GM20431 (cell line): Measurements from ENCODE around the gene ZNF750.

ENCODE experiments used
- in situ Hi-C: fragments of 300-500 bp; cut with MseI, MboI; formaldehyde crosslinking; loops from one replicate; pipeline ENCODE4 v1.15.0; 2020; ENCODE audit warnings: low sequenced_read_pairs; ENCODE audit not compliant: unreplicated experiment

Gene ZNF750

DNA sequence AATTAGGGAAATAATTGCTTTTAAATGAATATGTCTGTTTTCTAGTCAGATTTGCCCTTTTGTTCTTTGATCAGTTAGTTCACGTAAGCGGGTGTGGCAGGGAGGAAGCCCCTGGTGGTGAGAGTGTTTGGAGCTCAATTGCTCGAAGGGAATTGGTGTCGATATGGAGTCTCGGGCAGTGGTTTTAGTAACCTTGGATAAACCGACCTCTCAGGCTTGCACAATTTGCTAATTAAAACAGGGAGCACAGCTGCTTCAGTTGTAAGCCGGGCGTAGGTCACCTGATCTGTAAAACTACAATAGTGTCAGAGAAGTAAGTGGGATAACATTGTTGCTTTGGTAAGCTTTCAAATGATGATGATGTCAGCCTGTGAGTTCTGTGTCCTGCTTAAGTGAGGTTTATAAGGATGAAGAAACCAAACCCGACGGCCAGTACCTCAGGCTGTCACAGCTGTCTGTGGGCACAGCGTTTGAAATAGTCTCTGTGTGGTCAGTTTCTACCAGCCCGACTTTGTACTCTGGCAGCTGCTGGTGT lies 2.9 kb downstream of the ZNF750 start:
- in situ Hi-C loops = no loop called here

DNA sequence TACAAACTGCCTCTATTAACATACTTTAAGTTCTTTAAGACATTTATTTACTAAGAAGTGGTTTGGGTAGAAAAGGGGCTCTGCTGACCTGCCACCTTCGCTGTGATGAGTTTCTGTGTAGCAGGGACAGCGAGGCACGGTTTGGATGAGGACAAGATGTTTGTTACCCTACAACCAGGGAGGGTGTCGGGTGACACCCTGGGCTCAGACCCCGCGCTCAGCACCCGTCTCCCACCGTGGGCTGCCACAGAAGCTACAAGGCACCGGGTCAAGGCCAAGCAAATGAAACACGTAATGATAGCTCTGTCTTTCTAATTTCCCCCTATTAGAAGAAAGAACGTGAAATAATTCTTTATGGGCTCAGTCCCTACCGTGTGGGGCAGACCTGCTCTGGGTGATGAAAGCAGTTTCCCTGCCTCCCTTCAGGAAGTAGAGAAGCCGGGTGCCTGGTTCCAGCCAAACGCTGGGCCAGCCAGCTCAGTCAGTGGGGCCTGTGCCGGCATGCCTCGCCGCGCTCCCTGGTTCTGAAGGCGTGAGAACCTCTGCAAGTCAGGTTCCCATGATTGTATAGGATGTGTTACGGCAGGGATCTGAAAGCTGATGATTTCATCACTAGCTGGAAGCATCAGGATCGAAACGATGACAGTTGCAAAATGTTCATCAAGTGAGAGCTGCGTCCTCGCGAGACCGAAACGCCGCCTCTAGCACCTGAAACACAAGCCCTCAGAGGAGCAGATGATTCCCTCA lies 3.9 kb downstream of the ZNF750 start:
- in situ Hi-C loops = no loop called here

DNA sequence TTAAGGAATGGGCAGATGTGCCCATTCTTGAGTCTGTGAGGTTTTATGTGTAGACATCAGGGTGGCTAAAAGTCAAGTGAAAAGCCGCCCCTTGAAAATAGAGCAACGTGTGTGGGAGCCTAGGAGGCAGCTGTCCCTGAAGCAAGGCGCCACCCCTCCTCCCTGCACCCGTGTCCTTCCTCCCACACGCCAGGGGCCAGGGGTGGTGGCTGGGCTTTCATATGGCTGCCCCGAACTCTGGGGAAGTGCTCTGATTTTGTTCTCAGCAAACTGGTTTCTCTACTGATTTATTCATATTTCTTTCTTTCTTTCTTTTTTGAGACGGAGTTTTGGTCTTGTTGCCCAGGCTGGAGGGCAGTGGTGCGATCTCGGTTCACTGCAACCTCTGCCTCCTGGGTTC lies 4.7 kb downstream of the ZNF750 start:
- in situ Hi-C loops = no loop called here

DNA sequence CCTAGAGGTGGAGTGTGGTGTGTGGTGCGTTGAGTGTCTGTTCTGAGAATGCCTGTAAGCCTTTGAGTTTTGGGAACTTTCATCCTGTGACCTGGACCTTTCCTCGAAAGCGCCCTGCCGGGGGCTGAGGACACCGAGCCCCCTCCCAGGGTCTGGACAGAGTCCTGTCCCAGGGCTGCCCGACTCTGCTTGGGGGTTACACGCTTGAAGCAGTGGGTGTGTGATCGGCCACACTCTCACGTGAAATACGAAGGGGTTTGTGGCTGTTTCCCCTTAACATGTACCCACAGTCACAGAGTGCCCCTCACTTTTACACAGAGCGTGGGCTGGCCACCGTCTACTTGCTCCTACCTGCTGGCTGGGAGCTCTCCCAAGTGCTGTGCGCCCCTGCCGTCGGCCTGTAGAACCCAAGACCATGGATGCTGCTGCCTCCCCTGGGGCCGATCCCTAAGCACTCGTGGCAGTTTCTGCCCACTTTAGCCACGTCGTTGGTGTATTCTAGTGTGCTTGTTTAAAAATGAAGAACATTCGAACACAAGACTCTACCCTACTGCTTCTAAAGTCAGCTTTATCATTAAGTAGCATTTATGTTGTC lies 6.8 kb downstream of the ZNF750 start:
- in situ Hi-C loops = no loop called here

DNA sequence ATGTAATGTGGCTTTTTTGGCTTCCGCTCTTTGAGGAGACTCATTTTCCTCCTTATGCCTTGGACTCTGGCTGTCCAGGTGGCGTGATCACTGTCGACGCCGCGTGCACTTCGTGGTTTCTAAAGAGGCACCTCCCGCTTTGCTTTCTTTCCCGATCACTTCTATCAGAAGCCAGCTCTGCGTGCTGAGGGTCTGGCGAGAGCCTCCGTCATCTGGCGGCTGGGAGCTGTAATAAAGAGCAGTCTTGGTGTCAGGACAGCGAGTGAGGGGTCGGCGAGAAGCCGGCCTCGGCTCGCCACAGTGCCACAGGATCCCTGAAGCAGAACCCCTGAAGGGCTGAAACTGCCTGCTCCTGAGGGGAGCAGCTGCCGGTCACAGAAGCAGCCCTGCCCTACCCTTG lies 7.4 kb downstream of the ZNF750 start:
- in situ Hi-C loops = no loop called here

DNA sequence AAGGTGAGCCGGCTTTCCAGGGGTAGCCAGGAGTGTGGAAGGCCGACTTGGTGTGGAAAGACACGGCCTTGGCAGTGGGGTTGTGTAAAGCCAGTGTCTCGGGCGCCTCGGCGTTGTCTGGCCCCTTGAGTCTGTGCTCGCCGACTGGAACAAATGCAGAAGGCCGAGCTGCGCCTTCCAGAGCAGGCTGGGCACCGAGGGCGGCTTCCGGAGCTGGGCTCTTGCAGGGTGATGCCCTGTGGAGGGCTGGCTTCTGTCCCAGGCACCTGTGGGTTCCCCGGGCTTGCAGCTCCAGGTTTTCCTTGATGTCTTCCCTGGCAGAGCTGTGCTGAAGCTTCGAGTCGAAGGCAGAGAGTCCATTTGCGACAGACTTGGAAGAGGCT lies 8.0 kb downstream of the ZNF750 start:
- in situ Hi-C loops = no loop called here

DNA sequence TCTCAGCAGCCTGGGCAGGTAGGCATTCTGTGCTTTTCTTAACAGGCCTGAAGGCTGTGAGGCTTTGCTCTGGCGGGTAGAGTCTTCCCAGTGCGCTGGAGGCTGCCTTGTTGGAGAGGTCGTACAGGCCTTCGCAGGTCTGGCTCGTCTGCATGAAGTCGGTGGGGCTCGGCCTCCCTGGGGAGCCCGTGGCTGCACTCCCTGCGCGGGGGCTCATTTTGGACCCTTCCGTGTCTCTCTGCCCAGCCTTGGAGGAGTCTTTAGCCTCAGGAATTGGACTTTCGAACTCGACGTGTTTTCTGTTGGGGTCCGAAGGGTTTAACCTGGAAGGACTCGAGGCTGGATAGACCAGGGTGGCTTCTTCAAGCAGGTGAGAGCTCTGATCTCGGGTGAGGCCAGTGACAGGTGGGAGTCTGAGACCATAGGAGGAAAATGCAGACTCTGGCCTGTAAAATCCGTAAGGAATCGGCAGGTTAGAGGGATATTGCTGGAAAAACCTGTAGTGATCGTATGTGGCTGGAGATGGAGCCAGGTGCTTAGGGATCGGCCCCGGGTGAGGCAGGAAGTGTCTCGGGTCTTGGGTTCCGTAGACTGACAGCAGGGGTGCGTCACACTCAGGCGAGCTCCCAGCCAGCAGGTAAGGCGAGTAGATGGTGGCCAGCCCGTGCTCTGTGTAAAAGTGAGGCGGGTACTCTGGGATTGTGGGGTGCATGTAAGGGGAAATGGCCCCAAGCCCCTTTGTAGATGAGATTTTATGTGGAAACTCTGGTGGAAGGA lies 8.6 kb downstream of the ZNF750 start:
- in situ Hi-C loops = no loop called here

DNA sequence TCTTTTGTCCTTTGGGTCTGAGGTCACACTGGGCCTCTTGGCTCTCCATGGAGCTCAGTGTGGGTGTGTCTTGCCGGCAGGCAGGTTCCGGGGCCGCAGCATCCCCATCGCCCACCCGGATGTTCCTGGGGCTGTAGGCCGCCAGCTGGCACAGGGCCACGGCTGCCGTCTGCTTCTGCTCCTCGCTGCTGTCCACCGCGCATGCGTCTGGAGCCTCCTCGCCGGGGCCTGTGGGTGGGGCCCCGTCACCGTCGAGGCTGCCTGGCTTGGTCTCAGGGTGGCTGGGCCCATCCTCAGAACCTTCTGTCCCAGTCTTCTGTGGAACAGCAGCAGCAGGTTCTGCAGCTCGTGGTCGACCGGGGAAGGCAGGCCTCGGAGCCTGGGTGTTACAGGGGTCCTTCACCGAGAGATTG lies 9.6 kb downstream of the ZNF750 start:
- in situ Hi-C loops = no loop called here

DNA sequence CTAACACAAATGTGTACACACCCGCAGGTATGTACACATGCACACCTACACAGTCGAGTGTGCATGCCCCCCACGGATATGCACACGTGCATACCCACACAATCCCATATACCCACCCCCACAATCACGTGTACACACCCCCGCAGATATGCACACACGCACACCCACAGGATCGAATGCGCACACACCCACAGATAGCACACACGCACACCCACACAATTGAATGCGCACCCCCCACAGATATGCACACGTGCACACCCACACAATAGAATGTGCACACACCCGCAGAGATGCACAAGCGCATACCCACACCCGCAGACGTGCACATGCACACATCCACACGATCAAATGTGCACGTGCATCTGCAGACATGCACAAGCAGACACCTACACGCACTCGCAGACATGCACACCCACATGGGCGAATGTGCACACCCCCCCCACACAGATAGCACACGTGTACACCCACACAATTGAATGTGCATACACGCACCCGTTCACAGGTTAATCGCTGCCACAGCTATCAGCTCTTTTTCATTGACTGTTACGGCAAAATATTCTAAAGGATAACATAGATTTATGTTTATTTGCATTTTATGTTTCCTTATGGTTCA lies 10.8 kb downstream of the ZNF750 start:
- in situ Hi-C loops = no loop called here

DNA sequence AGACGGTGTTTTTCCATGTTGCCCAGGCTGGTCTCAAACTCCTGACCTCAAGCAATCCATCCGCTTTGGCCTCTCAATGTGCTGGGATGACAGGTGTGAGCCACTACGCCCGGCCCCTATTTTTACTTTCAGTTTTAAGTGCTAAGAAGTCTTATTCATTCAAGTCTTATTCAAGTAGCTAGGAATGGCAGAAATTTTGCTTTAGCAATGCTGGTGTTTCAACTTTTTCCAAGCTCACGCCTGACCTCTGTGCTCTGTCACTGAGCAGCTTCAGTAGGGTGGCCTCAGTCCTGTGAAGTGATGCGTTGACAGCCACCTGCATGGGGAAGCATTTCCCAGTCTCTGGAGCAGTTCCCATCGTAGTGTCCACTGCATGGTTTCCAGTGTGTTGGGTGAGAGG lies 12.9 kb downstream of the ZNF750 start:
- in situ Hi-C loops = no loop called here

DNA sequence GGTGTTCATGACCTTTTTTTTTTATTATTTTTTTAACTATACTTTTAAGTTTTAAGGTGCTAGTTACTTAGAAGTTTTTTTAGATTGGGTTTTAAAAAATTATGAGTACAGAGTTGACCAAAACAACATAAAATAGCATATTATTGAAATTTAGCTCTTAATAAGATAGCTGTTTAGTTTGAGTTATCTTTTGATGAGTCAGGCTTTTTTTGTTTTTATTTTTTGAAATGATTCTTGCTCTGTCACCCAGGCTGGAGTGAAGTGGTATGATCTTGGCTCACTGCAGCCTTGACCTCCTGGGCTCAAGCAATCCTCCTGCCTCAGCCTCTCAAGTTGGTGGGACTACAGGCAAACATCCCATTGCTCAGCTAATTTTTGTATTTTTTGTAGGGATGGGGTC lies 13.6 kb downstream of the ZNF750 start:
- in situ Hi-C loops = no loop called here

DNA sequence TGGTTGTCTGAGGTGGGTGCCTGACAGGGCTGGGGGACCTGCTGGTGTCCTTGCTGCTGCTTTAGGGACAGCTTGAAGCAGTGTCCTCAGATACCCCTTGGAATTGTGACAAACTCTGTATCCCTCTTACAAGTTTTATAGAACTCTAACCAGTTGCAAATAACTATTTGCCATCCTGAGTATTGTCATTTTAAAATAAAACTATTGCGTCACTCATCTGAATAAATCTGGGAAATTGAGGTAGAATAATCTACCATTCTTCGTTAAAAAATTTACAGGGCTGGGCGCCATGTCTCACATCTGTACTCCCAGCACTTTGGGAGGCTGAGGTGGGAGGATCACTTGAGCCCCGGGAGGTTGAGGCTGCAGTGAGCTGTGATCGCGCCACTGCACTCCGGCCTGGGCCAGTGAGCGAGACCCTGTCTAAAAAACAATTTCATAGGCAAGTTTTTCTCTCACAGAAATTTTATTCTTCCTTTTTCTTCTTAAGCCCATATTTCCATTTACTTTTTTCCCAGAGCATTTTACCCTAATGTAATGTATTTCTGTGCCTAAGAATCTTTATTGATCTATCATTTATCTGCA lies 14.2 kb downstream of the ZNF750 start:
- in situ Hi-C loops = no loop called here

DNA sequence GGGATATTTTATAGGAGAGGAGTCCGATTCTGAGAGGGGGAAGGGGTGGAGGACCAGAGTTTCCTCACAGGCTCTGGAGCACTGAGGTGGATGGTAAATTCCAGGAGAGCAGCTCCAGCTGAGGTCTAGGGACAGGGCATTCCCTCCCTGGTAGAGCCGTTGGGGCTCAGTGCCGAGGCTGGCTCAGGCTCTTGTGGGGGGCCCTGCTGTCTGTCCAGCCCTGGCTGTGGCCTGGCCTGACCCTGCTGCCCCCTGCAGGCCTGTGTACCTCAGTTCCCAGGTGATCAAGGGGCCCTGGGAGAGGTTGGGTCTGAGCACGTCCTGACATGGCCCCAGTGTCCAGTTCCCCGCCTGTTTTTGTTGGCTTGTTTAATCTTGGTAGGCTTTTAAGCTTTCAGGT lies 16.8 kb downstream of the ZNF750 start:
- in situ Hi-C loops = no loop called here

DNA sequence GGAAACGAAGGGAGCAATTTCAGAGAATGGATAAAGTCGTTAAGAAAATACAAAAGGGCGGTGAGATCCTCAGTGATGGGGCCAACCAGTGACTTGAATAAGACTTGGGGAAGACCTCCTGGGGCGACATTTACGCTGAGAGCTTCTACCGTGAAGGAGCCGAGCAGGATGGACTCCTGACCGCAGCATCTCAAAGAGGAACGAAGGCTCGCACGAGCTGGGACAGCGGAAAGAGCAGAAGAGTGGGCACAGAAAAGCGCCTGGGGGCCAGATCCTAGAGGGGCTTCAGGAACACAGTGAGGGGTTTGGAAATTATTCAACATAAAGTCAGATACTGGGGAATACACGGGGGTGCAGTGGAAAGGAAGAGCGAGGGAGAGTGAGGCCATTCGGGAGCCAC lies 17.5 kb downstream of the ZNF750 start:
- in situ Hi-C loops = no loop called here

DNA sequence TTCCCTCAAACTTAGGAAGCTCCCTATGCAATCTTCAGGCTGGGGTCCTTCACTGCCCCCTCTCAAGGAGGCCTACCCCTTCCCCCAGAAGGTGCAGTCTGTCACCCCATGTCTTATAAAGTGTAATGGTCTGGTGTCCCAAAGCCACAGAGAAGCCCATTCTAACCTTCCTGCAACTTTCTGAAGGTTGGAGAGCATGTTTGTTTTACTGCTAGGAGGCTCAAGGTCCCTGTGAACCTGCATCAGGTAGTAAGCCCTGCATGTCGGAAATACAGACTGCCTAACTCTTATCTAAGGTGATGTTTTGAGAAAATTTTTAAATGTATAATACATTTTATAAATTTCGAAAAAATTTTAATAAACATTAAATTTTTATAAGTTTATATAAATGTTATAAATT lies 18.3 kb downstream of the ZNF750 start:
- in situ Hi-C loops = no loop called here

DNA sequence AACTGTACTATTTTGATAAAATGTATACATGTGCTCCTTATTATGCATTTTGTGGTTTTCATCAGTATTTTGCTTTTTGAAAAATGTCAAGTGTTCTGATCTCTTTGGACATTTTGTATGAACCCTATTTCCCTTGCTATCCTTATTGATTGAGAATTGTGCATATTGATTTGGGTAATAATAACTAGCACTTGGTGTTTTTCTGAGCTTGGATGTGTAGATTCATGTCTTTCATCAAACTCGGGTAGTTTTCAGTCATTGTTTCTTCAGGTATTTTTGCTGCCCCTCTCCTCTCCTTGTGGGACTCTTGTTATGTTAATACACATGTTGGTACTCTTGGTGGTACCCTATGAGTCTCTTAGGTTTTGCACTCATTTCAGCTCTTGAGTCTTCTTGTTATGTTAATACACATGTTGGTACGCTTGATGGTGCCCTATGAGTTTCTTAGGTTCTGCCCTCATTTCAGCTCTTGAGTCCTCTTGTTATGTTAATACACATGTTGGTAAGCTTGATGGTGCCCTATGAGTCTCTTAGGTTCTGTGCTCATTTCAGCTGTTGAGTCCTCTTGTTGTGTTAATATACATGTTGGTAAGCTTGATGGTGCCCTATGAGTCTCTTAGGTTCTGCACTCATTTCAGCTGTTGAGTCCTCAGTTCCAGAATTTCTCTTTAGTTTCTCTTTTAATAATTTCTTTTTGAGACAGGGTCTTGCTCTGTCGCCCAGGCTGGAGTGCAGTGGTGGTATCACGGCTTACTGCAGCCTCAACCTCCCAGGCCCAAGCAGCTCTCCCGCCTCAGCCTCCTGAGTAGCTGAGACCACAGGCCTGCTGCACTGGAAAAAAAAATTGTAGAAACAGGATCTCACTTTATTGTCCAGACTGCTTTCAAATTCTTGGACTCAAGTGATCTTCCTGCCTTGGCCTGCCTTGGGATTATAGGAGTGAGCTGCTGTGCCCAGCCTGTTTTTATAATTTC lies 19.3 kb downstream of the ZNF750 start:
- in situ Hi-C loops = no loop called here

DNA sequence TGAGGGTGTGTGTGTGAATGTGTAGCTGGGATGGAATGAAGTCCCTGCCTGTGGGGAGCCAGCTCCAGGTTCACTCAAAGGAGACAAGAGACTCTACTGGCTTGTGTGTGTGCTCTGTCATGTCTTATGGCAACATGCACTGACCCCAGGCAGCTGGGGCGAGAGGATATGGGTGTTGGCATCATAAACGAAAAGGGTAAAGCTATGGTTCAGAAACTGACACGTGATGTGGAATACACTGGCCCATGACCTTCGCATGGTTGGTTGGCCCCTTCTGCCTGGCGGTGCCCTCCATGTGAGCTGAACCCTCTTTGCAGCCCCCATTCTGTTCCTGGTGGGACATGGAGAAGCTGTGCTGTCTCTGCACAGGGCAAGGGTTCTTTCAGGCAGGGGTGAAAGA lies 21.9 kb downstream of the ZNF750 start:
- in situ Hi-C loops = no loop called here

DNA sequence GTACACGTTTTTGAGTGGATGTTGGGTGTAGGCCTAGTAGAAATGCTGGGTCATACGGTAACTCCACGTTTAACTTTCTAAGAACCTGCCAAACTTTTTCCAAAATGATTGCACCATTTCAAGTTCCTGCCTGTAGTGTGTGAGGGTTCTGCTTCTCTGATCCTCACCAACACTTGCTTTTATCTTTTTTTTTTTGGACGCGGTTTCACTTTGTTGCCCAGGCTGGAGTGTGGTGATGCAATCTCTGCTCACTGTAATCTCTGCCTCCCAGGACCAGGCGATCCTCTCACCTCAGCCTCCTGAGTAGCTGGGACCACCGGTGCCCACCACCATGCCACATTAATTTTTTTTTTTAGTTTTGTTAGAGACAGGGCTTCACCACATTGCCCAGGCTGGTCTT lies 23.5 kb downstream of the ZNF750 start:
- in situ Hi-C loops = no loop called here

DNA sequence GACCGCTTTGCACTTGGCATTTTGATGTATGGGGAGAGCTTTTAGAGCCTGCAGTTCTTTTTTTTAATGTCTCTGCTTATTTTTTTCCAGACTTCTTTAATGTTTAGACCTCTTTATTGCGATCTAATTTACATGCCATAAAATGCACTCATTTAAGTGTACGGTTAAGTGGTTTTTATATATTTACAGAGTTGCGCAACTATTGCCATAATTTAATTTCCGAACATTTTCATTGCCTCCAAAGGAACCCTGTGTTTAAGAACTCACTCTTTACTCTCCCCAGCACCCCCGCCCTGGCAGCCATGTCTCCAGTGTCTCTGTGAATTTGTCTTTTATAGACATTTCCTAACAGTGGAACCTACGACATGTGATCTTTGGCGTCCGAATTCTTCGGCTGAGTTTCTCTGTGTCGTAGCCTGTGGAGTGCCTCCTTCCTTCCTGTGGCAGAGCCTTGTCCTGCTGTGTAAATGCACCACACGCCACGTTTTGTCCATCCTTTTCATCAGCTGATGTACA lies 24.0 kb downstream of the ZNF750 start:
- in situ Hi-C loops = no loop called here
